GM21825 (cell line): Measurements from ENCODE around the gene WNT7B.

ENCODE experiments used
- ATAC-seq: cut with Tn5 transposase; IDR thresholded peaks from one replicate; pipeline ENCODE4 v1.9.1; 2021; ENCODE audit warnings: mild to moderate bottlenecking, moderate library complexity; ENCODE audit not compliant: unreplicated experiment

The WNT7B gene

DNA sequence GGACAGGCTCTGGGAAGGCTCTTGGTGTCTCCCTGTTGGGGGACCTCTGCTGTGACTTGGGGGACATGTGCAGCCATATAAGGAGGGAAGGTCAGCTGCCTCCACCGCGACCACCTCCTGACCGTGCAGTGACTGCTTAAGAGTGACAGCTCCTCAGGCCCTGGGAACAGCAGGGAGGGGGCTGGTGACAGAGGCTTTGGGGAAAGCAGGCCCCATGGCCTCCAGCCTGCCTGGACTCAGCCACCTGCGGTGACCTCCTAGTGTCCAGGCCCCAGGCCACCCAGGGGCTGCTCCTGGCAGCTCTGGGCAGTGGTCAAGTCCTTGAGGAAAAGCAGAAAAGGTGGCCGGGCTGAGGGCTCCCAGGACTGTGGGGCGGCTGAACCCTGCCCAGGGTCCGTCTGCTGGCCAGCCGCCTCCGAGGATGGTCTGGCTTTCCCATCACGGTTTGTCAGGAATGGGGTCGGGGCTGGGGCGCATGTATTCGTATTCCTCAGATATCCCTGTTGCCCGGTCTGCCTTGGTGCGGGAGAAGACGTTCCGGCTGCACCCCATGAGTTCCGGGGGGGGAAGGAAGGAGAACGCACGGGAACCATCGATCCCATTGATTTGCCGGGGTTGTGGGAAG, 96.8 kb downstream of the WNT7B start:
- no peak for ATAC-seq

GRCh38 chr22:45879552-45879949, 97.4 kb downstream of the WNT7B start:
- no peak for ATAC-seq

DNA sequence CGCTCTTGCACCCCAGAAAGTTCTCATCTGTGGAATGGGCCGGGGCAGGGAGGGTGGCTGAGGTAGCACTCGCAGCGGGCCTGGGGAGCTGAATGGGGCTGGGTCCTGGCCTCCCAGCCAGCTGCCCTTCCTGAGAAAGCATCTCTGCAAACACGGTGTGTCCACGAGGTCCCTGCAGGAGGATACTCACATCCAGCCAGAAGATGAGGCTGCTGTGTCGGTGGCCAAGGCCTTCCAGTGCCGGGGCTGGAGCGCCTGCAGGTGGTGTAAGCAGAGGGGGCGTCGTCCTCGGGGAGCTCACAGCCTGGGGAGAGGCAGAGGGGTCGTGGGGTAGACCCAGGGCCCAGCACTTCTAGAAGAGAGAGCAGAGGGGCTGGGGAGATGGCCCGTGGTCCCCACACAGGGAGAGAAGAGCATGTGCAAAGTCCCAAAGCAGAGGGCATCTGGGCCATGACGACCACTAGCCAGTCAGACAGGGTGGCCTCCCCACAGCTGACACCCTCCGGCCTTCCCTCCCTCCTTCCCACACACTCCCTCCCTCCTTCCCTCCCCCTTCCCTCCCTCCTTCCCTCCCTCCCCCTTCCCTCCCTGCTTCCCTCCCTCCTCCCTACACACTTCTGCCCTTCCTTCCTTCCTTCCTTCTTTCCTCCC, 97.9 kb downstream of the WNT7B start:
- no peak for ATAC-seq

- no peak for ATAC-seq
Observed at GRCh38 chr22:45878051-45878781, 98.7 kb downstream of the WNT7B start.

- no peak for ATAC-seq
Observed at GRCh38 chr22:45877651-45878050, 99.3 kb downstream of the WNT7B start.

DNA sequence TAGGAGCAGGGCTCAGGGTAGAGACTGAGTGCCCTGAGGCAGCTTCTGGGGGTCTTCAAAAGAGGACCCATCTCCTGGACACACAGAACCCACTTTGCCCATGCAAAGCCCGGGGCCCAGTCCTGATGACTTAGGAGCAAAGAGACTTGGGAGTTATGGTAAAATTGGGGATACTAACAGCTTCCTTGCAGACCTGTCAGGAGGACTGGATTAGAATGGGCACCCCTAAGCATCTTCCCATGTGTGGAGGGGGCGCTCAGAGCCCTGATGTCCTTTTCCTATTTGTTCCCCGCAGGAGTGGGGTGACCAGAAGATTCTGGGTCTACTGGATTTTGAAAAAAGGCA, 100.0 kb downstream of the WNT7B start:
- ATAC-seq, result no peak

GRCh38 chr22:45876136-45877035, 100.6 kb downstream of the WNT7B start:
- no peak for ATAC-seq

DNA sequence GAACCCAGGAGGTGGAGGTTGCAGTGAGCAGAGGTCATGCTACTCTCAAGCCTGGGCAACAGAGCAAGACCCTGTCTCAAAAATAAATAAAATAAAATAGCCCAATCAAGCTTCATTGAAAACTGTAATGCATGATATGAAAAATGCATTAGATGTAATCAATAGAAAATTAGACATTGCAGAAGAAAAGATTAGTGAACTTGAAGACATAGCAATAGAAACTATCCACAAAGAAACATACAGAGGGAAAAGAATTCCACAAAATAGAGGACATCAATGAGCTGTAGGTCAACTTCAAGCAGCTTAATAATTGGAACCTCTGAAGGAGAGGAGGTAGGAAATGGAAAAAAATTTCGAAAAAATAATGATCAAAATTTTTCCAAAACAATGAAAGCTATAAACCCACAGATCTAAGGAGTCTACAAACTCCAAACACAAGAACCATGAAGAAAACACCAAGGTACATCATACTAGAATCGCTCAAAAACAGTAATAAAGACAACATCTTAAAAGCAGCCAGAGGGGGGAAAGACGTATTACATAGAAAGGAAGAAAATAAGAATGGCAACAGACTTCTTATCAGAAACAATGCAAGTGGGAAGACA, 104.2 kb downstream of the WNT7B start:
- ATAC-seq, result no peak

DNA sequence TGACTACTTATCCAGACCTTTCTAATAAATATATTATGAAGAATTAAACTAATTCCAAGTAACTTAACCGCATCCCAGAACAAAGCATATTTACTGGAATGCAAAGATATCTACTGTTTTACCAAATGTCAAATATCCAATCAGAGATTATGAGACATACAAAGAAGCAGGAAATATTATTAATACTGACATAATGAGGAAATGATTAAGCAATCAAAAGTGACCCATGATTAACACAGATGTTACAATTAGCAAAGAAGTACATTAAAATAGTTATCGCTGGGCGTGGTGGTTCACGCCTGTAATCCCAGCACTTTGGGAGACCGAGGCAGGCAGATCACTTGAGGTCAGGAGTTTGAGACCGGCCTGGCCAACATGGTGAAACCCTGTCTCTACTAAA, 105.2 kb downstream of the WNT7B start:
- no peak for ATAC-seq
